ENCODE data around the gene PRMT9.

Gene PRMT9

GRCh38 chr4:147610686-147611085, 73.3 kb downstream of the PRMT9 start:
- Mint-ChIP-seq H3K4me3 (no peak overlapping the region), H3K4me1 (no peaks in the 10 kb centered on the region), H3K27ac (no peak overlapping the region), H3K9me3 (no peaks in the 10 kb centered on the region), H3K27me3 (ENCODE audit: low read depth, poor library complexity) (peaks cover 19% of the 10 kb centered on the region), H3K36me3 (ENCODE audit: low read depth) (no peaks in the 10 kb centered on the region)
- no peak for DNase-seq
- TF ChIP-seq CTCF (IDR thresholded peaks at IDR 0.05) = no peak

- no peak for TF ChIP-seq CTCF (IDR thresholded peaks at IDR 0.05)
- Mint-ChIP-seq H3K9me3 (no peaks in the 10 kb centered on the region), H3K36me3 (ENCODE audit: low read depth) (no peaks in the 10 kb centered on the region), H3K4me1 (no peaks in the 10 kb centered on the region), H3K4me3 (no peak overlapping the region), H3K27me3 (ENCODE audit: low read depth, poor library complexity) (peaks cover 10% of the 10 kb centered on the region), H3K27ac (no peak overlapping the region)
- no peak for DNase-seq
These were observed 76.5 kb downstream of the PRMT9 start for GRCh38 chr4:147607471-147607870.

GRCh38 chr4:147605499-147605898, 78.5 kb downstream of the PRMT9 start:
- H3K9me3 Mint-ChIP-seq = no peaks in the 10 kb centered on the region
- TF ChIP-seq CTCF (IDR thresholded peaks at IDR 0.05) = no peak
- peaks cover 7% of the 10 kb centered on the region for H3K27me3 Mint-ChIP-seq (ENCODE audit: low read depth, poor library complexity)
- no peak for DNase-seq
- no peaks in the 10 kb centered on the region for H3K36me3 Mint-ChIP-seq (ENCODE audit: low read depth)
- H3K4me3 Mint-ChIP-seq = no peak overlapping the region
- H3K27ac Mint-ChIP-seq = no peak overlapping the region
- H3K4me1 Mint-ChIP-seq = no peaks in the 10 kb centered on the region

- no peak overlapping the region for H3K4me3 Mint-ChIP-seq
- H3K4me1 Mint-ChIP-seq = peaks cover 4% of the 10 kb centered on the region
- DNase-seq = no peak
- H3K36me3 Mint-ChIP-seq (ENCODE audit: low read depth) = no peaks in the 10 kb centered on the region
- peaks cover 6% of the 10 kb centered on the region for H3K27me3 Mint-ChIP-seq (ENCODE audit: low read depth, poor library complexity)
- H3K9me3 Mint-ChIP-seq = no peaks in the 10 kb centered on the region
- TF ChIP-seq CTCF (IDR thresholded peaks at IDR 0.05) = no peak
- no peak overlapping the region for H3K27ac Mint-ChIP-seq
These were observed 84.2 kb downstream of the PRMT9 start for GRCh38 chr4:147599769-147600168.

GRCh38 chr4:147599206-147599605, 84.8 kb downstream of the PRMT9 start:
- H3K9me3 Mint-ChIP-seq = no peaks in the 10 kb centered on the region
- DNase-seq = no peak
- no peak overlapping the region for H3K27ac Mint-ChIP-seq
- no peak for TF ChIP-seq CTCF (IDR thresholded peaks at IDR 0.05)
- no peak overlapping the region for H3K4me3 Mint-ChIP-seq
- H3K4me1 Mint-ChIP-seq = peaks cover 4% of the 10 kb centered on the region
- H3K36me3 Mint-ChIP-seq (ENCODE audit: low read depth) = no peaks in the 10 kb centered on the region
- H3K27me3 Mint-ChIP-seq (ENCODE audit: low read depth, poor library complexity) = peaks cover 8% of the 10 kb centered on the region

- Mint-ChIP-seq H3K9me3 (peaks cover 3% of the 10 kb centered on the region), H3K4me1 (peaks cover 4% of the 10 kb centered on the region), H3K27me3 (ENCODE audit: low read depth, poor library complexity) (peaks cover 6% of the 10 kb centered on the region), H3K4me3 (no peak overlapping the region), H3K27ac (no peak overlapping the region), H3K36me3 (ENCODE audit: low read depth) (no peaks in the 10 kb centered on the region)
- DNase-seq = no peak
- TF ChIP-seq CTCF (IDR thresholded peaks at IDR 0.05) = no peak
These were observed 86.4 kb downstream of the PRMT9 start for GRCh38 chr4:147597561-147597960.
